Right lobe of liver (tissue), 6 donors: ENCODE measurements around the gene KLHL17. TPM values are rescaled to one million over a fixed set of nuclear protein-coding genes. Genes with fewer than 3 reads are reported as not detected.
A peak's percentile ranks its signal among the peaks of the same experiment; 100 is the strongest.

Source experiments
- ATAC-seq, 4 donors: fragments of 200-7000 bp; cut with Tn5 transposase; one replicate each; pipeline ENCODE4 v1.9.1; 2020; ENCODE audit warnings: mild to moderate bottlenecking in 4 of 4, moderate library complexity in 4 of 4
- DNase-seq, 3 donors: peaks; one replicate each; pipeline ENCODE4 v3.0.0-alpha.2; 2020
- H3K27ac ChIP-seq, 3 donors: fragments of 200-600 bp; one replicate each; pipeline ENCODE4 v1.8.0; 2022
- H3K27me3 ChIP-seq, 2 donors: fragments of 200-600 bp; one replicate each; pipeline ENCODE4 v1.8.0; 2022
- H3K36me3 ChIP-seq, 4 donors: fragments of 200-600 bp; sonication (generic) in 1 of 4; one replicate each; pipeline versions ENCODE4 v1.5.1 to v1.8.0; 2017 to 2022; ENCODE audit warnings: control low read depth in 1 of 4
- H3K4me1 ChIP-seq, 4 donors: fragments of 200-600 bp; sonication (generic) in 1 of 4; one replicate each; pipeline versions ENCODE4 v1.5.1 to v1.8.0; 2017 to 2022; ENCODE audit warnings: control low read depth in 1 of 4
- H3K4me3 ChIP-seq, 3 donors: fragments of 200-600 bp; one replicate each; pipeline ENCODE4 v1.8.0; 2022
- H3K9me3 ChIP-seq, 4 donors: fragments of 200-600 bp; sonication (generic) in 1 of 4; one replicate each; pipeline versions ENCODE4 v1.5.1 to v1.8.0; 2017 to 2022; ENCODE audit warnings: control low read depth in 1 of 4
- POLR2A ChIP-seq: fragments of 450-650 bp; IDR thresholded peaks from one replicate; pipeline ENCODE4 v1.6.1; 2017; ENCODE audit warnings: antibody characterized with exemption, mild to moderate bottlenecking
- WGBS: methylation state at CpG from one replicate; pipeline ENCODE4 v1.1.6; 2018; ENCODE audit warnings: low coverage, low lambda C conversion rate; ENCODE audit not compliant: insufficient coverage; ENCODE audit errors: missing lambda C conversion rate; 5-methylcytosine and 5-hydroxymethylcytosine counted together
- intact Hi-C, 2 donors: fragments of 100-400 bp; cut with DNase I; formaldehyde crosslinking; loops; one replicate each; pipeline versions ENCODE4 v1.11.2 to v1.14.1; 2022
- total RNA-seq, 6 experiments: library from RNA; depleted of rRNA in 2 of 6; stranded (reverse); fragments of >200 nt in 2 of 6; fragmentation: NEBNext Ultra II Directional in 3 of 6; extraction: Animal tissue kit (Norgen Biotek cat#: 25700) in 3 of 6; gene quantifications; one replicate each; pipeline versions ENCODE4 v1.1.0 to v1.2.4, GENCODE V29; 2016 to 2023
- TF ChIP-seq, protein P1 (sequence below), 4 donors: fragments of 200-600 bp in 3 of 4; fragments of 450-650 bp in 1 of 4; IDR thresholded peaks; one replicate each; pipeline versions ENCODE4 v1.5.1 to v1.8.0; 2016 to 2022; ENCODE audit warnings: antibody characterized with exemption in 4 of 4, mild to moderate bottlenecking in 2 of 4
- donor health status: DM: no; HTN: yes; CAD: no.
- donor health status: DM: no; HTN: no; CAD: no.
- donor health status: DM: no; HTN: no; CAD: no.
- donor health status: DM: no; HTN: yes; CAD: no.
- donor health status: DM: no; HTN: yes; CAD: no.

KLHL17 gene
- total RNA-seq, 6 experiments from 2014 or later: 1.9 to 6.7 (median 4.3) TPM

DNA sequence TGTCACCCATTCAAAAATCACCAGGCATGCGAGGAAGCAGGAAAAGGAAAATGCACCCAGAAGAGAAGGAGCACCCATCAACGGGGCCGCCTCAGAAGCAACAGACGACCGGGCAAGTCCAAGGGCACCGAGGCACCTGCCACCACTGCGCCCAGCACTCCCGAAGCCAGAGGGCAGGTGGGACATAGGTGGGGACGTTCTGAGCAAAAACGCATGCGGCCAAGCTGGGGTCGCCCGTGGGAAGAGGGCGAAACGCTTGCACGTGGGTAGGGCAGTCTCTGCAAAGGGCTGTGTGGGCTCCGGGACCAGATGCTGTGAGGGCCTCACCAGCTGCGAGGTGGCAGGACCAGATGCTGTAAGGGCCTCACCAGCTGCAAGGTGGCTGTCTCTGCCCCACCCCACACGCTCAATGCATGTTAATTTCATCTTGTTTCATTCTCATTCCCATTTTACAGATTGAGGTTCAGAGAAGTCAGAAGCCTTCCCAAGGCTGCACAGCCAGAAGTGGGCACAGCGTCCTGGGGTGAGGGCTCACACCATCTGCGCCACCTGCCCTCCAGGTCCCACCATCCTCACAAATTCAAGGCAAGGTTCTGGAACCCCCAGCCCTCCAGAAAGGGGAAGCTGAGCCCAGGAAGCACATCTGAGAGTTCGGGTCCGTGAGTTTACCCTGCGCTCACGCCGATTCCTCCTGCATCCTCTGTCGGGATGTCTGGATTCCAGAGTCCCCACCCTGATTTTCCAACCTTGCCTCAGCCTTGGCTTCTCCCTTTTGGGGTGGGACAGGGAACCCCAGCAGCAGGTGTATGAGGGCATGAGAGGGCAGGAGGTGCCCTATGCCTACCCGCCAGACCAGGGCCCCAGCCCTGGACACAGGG lies 44.9 kb upstream of the KLHL17 start:
- peak; percentile 14 to 47 (median 32) for DNase-seq
- Histone ChIP-seq H3K4me1 (peaks cover 0 to 12% (median 0%) of the 10 kb centered on the region in 4 donors), H3K27me3 (no peaks in the 10 kb centered on the region), H3K36me3 (no peaks in the 10 kb centered on the region), H3K9me3 (no peaks in the 10 kb centered on the region), H3K4me3 (no peak overlapping the region), H3K27ac (no peak overlapping the region)
- TF ChIP-seq, protein P1, sequence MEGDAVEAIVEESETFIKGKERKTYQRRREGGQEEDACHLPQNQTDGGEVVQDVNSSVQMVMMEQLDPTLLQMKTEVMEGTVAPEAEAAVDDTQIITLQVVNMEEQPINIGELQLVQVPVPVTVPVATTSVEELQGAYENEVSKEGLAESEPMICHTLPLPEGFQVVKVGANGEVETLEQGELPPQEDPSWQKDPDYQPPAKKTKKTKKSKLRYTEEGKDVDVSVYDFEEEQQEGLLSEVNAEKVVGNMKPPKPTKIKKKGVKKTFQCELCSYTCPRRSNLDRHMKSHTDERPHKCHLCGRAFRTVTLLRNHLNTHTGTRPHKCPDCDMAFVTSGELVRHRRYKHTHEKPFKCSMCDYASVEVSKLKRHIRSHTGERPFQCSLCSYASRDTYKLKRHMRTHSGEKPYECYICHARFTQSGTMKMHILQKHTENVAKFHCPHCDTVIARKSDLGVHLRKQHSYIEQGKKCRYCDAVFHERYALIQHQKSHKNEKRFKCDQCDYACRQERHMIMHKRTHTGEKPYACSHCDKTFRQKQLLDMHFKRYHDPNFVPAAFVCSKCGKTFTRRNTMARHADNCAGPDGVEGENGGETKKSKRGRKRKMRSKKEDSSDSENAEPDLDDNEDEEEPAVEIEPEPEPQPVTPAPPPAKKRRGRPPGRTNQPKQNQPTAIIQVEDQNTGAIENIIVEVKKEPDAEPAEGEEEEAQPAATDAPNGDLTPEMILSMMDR (IDR thresholded peaks at IDR 0.05): no peak
- TF ChIP-seq POLR2A: no peak
- intact Hi-C loops: no loop called here
- ATAC-seq: no peak
- WGBS: 66% methylated on average over 7 of the region's 28 CpGs

DNA sequence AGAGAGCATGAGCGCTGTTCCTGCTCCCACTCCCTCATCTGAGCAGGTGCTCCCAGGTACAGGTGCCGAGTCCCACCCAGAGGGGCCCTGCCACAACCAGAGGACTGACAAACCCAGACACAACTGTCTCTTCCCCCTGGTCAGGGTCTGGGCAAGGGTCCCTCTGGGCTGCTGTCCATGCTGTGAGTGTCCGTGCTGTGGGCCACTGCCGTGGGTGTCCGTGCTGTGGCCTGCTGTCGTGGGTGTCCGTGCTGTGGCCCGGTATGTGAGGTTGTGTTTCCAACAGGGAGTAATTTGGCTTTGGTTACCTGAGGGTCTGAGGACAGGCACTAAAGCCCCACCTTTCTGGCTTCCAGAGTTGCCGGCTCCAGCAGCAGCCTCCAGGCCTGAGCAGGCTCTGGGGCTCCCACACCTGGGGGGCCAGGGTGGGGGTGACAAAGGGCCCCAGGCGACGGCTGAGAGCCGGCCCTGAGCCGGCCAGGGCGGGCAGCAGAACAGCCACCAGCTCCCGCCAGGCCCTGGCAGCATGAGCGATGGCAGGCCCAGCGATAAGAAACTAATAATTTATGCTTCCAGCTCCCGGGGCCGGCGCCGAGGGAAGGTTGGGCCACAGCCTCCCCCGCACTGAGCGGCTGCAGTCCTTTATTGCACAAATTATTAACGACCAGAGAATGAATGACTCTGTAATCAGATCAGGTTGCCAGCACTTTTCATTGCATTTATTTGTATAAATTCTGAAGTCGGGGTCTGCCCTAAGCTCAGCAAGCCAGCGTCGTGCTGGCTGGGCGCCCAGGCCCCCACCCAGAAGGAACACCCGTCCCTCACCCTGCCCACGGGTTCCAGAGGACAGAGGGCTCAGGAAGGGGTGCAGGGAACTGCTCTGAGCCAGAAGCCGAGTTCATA lies 44.0 kb upstream of the KLHL17 start:
- intact Hi-C loops: no loop called here
- TF ChIP-seq, protein P1 (IDR thresholded peaks at IDR 0.05): no peak
- no peak for TF ChIP-seq POLR2A
- ATAC-seq (peak in 3 of 4 donors; percentile 12 to 47 (median 37)), DNase-seq (peak in 2 of 3 donors; percentile 47 to 52)
- 14% methylated on average over 24 of the region's 31 CpGs for WGBS
- Histone ChIP-seq H3K9me3 (no peaks in the 10 kb centered on the region), H3K4me3 (no peak overlapping the region), H3K36me3 (no peaks in the 10 kb centered on the region), H3K27ac (no peak overlapping the region), H3K4me1 (peaks cover 0 to 20% (median 0%) of the 10 kb centered on the region in 4 donors), H3K27me3 (no peaks in the 10 kb centered on the region)

DNA sequence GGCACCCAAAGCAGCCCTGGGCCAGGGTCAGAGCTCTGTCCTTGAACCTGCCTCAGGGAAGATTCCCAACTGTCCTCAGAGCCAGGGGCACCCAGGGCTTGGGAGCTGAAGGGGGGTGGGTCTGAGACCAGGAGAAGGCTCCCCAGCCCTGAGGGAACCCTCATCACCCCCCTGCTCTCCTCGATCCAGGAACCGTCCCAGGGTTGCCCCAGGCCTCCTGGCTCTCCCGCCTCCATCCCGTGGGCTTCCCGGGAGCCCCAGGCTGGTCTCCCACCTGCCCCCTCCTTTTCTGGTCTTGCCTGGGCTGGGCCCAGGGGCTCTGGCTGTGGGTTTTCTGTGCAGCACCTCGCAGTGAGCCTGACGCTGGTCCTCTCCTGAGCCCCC lies 43.3 kb upstream of the KLHL17 start:
- Histone ChIP-seq H3K36me3 (no peaks in the 10 kb centered on the region), H3K4me1 (peaks cover 0 to 20% (median 0%) of the 10 kb centered on the region in 4 donors), H3K4me3 (no peak overlapping the region), H3K27ac (no peak overlapping the region), H3K27me3 (no peaks in the 10 kb centered on the region), H3K9me3 (no peaks in the 10 kb centered on the region)
- intact Hi-C loops: no loop called here
- WGBS: 23% methylated on average over 4 of the region's 7 CpGs
- ATAC-seq (peak in 1 of 4 donors; percentile 23), DNase-seq (no peak)
- TF ChIP-seq, protein P1 (IDR thresholded peaks at IDR 0.05): no peak
- TF ChIP-seq POLR2A: no peak

DNA sequence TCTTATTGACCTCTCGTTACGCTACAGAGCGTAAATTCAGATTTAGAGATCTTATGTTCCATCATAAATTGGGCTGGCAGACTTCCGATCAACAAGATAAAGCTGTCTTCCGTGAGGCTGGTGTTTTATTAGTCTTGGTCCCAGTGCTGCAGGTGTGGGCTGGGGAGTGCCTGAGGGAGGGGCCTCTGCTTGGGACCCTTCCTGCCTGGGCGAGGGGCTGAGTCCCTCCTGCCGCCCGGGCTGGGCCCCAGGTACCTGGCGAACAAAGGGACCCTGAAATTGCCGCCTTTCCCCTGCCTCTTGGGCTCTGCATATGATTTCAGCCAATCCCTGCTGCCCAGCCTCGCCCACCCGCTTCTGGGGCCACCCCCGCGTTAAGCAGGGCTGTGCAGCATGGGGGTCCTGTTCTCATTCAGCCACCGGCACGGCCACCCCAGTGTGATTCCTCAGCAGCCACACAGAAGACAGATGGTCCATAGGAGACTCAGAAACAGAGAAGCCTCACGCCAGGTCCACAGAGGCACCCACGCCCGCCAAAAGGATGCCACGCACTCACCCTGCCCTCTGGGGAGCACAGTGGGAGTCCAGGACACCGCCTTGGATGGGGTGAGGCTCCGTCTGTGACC lies 42.8 kb upstream of the KLHL17 start:
- Histone ChIP-seq H3K4me1 (peaks cover 0 to 20% (median 0%) of the 10 kb centered on the region in 4 donors), H3K4me3 (no peak overlapping the region), H3K27me3 (no peaks in the 10 kb centered on the region), H3K36me3 (no peaks in the 10 kb centered on the region), H3K9me3 (no peaks in the 10 kb centered on the region), H3K27ac (no peak overlapping the region)
- DNase-seq: no peak
- TF ChIP-seq, protein P1 (IDR thresholded peaks at IDR 0.05): no peak
- TF ChIP-seq POLR2A: no peak
- ATAC-seq: no peak
- intact Hi-C loops: no loop called here
- 61% methylated on average over 9 of the region's 22 CpGs for WGBS
